Subcutaneous adipose tissue (tissue), 4 donors: Measurements from ENCODE around the gene SMO. TPM values are rescaled to one million over a fixed set of nuclear protein-coding genes. Genes with fewer than 3 reads are reported as not detected.

ENCODE experiments used
- total RNA-seq, 4 donors: library from RNA; depleted of rRNA; stranded (reverse); fragments of >200 nt; gene quantifications; one replicate each; pipeline ENCODE4 v1.1.0, GENCODE V29; 2016
- TF ChIP-seq, protein P1 (sequence below): fragments of 450-650 bp; IDR thresholded peaks from one replicate; pipeline ENCODE4 v1.5.1; 2016; ENCODE audit warnings: low read depth, mild to moderate bottlenecking, control low read depth, antibody characterized with exemption, moderate library complexity

The SMO gene
- 1 to 10 TPM; 1.7 to 5.9 (median 4.8) TPM for total RNA-seq

DNA sequence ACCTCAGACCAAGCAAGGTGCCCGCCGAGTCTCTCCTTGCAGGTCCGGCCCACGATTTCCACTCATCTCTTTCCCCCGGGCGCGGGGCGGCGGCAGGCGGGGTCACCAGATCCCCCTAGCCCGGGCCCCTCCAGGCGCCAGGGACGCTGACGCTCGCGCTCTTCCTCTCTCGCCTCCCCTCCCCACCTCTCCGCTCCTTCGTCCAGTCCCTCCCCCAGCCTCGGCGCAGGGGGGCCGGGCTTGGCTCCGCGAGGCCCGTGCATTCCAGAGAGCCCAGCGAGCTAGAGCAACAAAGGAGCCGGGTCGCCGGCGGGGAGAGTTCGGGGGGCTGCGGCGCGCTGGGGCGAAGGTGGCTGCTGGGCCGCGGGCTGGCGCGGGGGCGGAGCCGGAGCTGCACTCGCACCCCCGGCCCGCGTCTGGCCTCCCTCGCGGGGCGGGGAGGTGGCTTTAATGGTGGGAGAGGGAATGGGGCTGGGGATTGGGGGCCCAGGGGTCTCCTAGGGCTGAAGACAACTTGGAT is at the start of gene SMO:
SMO (plus strand) TSS at position 262 of the 520 bp plus-strand sequence. CDS start 519 bp downstream, outside the sequence.
- TF ChIP-seq, protein P1, sequence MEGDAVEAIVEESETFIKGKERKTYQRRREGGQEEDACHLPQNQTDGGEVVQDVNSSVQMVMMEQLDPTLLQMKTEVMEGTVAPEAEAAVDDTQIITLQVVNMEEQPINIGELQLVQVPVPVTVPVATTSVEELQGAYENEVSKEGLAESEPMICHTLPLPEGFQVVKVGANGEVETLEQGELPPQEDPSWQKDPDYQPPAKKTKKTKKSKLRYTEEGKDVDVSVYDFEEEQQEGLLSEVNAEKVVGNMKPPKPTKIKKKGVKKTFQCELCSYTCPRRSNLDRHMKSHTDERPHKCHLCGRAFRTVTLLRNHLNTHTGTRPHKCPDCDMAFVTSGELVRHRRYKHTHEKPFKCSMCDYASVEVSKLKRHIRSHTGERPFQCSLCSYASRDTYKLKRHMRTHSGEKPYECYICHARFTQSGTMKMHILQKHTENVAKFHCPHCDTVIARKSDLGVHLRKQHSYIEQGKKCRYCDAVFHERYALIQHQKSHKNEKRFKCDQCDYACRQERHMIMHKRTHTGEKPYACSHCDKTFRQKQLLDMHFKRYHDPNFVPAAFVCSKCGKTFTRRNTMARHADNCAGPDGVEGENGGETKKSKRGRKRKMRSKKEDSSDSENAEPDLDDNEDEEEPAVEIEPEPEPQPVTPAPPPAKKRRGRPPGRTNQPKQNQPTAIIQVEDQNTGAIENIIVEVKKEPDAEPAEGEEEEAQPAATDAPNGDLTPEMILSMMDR, result no peak

DNA sequence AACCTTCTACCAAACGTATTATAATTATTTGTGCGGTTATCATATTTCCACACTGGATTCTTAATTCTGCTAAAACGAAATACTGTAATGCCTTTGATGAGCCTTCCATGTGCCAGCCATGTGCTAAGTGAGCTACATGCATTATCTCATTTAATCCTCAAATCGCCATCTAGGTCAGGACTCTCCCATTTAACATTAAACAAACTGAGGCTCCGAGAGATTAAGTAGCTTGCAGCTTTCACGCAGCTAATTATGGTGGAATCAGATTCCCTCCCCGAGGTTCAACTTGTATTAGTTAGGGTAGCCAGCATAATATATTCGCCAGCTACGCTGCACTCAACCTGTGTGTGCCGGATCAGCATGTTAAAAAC is 44.7 kb upstream of the SMO start:
- TF ChIP-seq, protein P1, result no peak

DNA sequence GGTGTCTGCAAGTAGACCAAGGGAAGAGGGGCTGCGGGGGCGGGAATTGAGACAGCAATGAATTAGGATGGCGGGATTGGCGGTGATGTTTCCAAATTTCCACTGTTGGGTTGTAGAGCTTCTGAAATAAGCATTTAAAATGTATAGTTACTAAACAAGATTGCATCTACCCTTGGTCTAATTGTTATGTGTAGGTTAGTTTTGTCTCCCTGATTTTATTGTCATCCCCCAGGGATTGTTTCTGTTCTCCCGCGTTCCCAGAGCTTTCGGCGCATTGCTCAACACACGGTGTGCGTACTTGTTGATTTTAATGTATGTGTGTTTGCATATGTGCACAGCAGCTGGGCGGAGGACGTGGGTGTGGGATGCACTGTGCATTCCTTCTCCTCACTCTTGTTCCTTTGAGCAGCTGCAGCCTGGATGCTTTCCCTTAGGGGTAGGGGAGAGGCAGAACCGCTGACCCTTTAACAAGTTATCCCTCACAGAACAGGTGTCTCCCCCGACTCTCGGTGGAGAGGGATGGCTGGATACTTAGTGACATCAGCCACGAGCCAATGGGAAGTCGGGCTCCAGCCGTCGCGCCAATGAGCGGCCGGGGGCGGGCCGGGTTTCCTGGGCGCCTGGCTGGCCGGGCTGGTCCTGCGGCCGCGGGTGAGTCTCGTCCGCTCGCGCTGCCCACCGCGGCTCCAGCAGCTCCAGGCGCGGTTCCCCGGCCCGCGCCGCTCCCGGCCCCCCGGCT is 44.2 kb upstream of the SMO start, which contains the start of gene TSPAN33:
TSPAN33 (plus strand) TSS at position 613 of the 739 bp plus-strand sequence. CDS start 274 bp downstream, outside the sequence.
- TF ChIP-seq, protein P1, result no peak

DNA sequence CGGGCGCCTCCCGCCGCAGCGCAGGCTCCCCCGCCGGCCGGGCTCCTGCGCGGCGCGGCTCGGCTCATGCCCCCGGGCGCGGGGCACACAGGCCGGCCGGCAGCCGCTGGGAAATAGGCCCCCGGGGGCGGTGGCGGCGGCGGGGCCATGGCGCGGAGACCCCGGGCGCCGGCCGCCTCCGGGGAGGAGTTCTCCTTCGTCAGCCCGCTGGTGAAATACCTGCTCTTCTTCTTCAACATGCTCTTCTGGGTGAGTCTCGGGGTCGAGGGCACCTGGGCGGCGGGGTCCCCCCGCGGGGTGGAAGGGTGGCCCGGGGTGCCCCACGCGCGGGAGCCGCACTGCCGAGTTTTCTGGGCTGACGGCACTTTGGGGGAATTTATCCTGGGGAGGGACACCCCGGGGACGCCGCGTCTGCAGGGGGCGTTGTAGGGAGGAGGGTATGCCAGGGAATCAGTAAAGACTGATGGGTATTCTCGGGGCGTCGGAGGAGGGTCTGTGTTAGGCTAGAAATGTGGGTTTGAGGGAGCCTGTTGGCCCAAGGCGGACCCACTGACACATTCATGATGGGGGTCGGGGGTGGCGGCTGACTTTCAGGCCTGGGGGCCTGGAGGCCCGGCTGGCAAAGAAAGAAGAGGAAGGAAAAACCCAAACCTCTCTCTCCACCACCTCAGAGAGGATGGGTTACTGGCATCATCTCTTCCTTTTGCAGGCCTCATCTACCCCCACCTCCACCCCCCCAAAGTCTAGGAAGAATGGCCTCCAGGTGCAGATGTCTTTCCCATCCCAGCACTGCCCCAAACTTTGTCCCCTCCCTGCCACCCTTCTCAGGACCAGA is 43.4 kb upstream of the SMO start:
- TF ChIP-seq, protein P1, result no peak

DNA sequence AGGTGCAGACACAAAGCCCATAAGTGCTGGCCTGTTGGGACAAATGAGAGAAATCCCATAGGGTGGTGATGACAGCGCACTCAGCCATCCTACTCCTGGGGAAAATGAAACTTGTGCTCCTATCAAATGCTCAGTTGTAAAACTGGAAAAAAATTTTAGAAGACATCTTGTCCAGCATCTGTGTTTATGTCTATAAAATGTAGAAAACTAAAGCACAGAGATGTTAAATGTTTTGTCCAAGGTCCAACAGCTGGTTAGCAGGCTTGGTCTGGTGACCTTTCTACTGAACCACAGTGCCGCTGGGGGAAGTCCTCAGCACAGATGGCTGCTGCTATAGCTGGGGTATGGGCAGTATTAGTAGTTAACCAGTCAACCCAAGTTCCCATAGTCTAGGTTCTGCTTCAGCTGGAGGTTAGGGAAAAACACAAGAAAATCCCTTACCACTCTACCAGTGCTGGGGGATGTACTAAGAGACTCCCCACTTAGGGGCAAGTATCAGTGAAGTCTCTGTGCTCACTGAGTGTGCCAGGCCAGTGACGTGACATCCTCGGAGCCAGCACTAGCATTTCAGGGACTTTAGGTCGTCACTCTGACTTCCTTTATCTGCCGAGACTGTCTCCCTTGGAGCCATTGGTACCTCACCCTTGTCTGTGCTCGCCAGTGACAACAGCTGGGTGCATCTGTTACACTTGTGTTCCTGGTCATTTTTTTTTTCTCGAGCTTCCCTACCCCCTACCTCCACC is 42.0 kb upstream of the SMO start:
- TF ChIP-seq, protein P1, result no peak

DNA sequence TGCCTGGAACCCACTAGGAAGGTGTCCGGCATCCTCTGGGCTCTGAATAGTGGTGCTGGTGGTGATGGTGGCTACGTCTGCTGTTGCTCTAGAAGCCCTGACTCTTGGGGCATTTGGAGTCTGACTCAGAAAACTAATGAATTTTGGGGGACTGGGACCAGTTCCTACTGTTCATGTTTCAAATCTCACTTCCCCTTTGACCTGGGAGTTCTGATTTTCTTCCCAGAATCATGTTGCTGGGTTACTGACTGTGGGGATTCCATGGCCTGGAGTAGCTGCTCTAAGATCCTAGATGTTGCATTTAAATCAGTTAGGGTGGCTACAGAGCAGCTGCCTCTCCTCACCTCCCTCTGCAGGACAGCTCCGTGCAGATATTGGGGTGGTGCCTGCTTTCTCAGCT is 40.7 kb upstream of the SMO start:
- TF ChIP-seq, protein P1, result no peak
